HG03175 (cell line): Measurements from ENCODE around the gene LRRC15.

Experiments
- ATAC-seq: cut with Tn5 transposase; IDR thresholded peaks from one replicate; pipeline ENCODE4 v1.9.1; 2021; ENCODE audit warnings: mild to moderate bottlenecking, moderate library complexity; ENCODE audit not compliant: unreplicated experiment

Gene LRRC15

DNA sequence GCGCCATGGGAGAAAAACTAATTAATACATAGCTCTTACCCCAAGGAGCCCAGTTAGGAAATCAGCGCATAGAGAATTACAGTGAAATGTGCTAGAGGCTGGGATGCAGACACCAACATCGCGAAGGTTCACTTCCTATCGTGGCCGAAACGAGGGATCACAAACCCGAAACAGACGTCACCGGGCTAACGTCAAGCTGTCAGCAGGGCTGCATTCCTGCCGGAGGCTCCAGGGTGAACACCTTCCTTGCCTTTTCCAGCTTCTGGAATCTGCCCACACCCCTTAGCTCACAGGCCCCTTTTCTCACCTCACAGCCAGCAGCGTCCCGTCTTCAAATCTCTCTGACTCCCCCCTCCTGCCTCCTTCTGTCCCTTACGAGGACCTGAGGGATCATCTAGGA lies 16.5 kb upstream of the LRRC15 start:
- no peak for ATAC-seq

DNA sequence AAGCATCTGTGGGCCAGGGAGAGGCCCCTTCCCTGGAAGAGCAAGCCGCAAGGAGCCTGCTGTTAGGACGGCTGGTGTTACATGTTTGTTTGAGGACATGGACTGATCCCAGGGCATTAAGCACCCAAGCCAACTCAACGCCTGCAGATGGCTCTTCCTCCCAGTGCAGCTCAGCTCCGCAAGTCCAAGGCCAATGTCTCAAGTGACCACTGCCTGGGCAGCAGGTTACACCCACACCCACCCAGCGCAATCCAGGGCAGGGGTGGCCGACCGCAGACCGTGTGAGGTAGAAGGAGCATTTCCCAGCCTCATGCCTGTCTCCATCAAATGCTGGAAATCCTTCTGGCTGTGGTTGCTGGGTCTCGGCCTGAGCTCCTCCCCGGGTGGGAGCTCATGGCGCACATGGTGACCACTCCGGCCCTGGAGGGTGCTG lies 15.0 kb upstream of the LRRC15 start:
- no peak for ATAC-seq

DNA sequence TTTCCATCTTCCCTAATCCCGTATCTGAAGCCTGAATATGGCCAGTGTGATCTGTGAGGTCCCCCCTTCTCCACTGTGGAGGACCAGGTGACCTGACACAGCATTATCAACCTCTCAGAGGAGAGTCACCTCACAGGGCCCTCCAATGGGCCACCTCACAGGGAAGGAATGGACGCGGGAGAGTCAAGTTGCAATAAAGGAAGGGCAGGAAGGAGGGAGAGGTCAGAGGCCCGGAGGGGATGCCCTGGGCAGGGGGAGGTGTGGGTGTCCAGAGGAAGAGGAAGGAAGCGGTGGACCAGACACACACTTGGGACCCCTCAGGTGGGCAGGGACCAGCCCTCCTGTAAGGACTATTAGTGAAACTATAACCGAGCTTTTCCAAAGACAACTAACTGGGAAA lies 14.6 kb upstream of the LRRC15 start:
- ATAC-seq = no peak

DNA sequence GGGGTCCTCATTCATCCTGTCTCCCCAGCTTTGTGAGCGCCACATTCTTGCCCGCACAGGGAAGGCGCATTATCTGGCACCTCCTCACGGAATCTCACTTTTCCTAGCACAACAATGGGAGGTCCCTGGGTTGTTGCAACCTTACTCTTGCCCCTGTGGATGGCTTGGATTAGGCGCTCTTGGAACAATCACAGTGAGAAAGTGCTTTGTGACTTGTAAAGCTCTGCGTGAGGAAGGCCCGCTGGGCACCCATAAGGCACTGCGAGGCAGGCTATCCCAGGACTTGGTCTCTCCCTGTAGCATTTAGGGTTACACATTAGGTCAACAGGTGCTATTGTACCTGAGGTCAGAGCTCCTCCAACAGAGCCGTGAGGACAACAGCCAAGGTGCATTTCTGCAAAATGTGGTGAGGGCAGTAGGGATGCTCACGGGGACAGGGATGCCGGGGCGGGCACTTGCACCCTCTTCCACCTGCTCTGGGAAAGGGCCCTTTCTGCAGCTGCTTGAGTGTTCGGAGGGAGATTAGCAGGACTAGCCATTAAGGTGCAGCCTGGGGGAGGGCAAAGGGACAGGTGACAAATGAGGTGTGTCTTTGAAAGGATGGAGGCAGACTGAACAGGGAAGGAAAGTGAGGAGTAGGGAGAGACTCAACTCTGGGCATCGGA lies 13.9 kb upstream of the LRRC15 start:
- no peak for ATAC-seq

DNA sequence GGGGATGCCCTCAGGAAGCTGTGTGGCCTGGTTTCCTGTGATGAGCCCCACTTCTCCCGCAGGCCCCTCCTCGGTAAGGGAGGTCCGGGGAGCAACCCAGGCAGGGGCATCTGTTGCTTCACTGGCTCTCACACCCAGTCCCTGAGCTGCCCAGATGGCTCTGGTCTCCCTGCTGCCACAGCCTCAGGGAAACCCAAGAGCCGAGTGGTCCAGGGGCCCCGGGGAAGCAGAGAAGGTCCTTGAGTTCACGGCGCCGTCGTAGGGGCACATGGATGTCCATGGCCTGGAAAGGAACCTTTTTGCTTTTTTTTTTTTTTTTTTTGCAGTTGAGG lies 13.3 kb upstream of the LRRC15 start:
- no peak for ATAC-seq

DNA sequence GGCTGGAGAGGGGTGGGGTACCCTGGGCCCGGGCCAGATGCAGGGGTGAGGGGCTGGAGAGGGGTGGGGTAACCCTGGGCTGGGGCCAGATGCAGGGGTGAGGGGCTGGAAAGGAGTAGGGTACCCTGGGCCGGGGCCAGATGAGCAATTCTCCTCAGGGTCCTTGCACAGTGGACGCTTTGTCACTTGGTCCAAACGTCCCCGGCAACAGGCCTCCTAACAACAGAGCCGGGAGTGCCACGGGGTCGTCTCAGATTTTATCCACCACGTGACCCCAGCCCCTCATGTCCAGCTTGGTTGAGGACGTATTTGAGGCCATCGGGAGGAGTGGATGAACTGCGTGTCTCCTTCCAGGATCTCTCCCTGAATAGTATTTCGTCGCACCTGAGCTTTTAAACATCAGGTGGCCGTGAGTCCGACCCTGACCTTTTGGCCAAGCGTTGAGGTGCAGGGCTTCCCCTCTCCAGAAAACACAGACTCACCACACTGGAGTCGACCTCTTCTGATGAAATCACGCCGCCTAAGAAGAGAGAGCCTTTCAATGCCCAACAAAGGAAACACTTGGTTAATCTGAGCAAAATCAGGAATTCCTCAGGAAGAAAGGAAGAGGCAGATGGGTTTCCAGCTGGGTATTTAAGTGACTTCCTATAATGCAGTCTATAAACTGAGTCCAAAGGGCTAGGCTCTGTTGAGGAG lies 12.8 kb upstream of the LRRC15 start:
- ATAC-seq = no peak

DNA sequence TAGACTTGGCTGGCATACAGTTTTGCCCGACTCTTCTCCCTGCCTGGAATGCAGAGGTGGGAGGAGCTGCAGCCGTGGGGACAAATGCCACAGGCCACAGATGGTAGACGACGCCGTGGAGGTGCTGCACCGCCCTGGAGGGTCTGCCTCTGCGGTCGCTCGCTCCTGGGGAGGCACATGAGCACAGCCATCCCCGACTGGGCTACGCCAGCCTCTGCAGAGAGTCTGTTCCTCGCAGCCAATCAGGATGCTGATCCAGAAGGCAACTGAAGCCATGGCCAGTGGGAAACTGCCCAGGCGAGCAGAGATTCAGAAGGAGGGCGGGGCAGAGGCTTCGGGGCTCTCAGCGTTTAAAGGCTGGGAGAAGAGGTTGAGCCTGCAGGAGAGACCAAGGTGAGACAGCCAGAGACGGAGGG lies 11.9 kb upstream of the LRRC15 start:
- no peak for ATAC-seq

DNA sequence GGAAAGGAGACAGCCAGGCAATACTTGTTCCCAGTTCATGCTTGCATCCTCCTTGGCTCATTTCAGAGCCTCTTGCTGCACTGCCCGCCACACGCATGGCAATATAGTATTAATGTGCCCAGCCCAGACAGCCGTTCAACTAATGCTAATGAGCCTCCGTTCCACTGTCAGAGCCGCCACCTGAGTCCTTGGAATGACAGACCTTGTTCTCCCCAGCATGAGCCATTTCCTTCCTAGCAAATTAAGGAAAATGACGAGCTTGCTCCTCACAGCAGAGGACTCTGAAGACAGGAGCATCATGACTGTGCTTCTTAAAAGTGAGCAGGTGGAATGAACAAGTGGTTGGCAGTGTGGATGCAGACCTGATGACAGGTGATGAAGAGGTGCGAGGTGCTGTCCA lies 10.8 kb upstream of the LRRC15 start:
- no peak for ATAC-seq

DNA sequence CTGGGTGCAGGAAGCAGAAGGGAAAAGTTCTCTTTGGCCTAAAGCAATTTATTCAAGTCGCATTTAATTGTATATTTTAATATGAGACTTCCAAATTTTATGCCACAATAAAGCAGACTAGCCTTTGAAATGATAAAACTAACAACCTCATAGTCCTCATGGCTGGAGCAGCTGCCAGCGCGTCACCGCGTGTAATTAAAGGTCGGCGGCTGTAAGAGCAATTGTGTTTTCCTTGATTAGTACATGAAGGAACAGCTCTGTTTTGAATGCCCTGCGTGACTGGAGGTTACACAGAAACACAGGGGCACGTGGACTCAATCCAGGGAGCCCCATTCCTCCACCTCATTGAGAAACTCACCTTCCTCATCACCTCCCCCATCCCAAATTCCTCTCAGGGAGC lies 10.1 kb upstream of the LRRC15 start:
- no peak for ATAC-seq

DNA sequence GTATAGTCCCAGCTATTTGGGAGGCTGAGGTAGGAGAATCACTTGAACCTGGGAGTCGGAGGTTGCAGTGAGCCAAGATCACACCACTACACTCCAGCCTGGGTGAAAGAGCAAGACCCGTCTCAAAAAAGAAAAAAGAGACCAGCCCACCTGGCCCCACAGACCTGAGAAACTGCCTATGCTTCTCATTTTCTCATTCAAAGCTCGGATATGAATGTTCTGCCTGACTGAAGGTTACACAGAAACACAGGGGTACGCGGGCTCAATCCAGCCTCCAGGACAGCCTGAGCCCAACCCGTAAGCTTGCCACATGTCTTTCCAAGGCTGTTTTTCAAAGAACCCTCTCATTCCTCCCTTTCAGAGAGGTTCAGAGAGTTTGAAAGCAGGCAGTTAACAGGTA lies 9.7 kb upstream of the LRRC15 start:
- no peak for ATAC-seq

DNA sequence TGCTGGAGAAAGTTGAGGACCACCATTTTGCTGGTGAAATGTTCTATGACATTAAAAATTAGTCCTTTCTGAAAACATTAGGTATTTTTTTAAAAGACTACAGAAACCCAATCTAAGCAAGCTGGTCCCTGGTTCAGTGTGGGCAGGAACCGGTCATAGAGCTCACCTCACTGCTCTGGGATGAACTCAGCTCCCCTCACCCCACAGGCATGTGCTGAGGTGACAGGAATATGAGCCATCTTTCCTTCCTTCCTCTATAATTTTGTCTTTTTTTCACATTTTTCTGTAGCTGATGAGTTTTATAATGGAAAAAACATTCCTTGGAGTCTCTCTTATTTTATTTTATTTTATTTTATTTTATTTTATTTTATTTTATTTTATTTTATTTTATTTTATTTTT lies 8.2 kb upstream of the LRRC15 start:
- ATAC-seq = no peak

DNA sequence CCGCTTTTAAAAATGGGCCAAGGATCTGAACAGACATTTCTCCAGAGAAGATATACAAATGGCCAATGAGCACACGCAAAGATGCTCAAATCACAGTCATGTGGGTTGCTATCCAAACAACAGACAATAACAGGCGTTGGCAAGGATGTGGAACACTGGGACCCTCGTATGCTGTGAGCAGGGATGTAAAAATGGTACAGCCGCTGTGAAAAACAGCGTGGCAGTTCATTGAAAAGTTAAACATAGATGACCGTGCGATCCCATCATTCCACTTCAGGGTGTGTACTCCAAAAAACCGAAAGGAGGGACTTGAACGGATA lies 6.7 kb upstream of the LRRC15 start:
- ATAC-seq = no peak

DNA sequence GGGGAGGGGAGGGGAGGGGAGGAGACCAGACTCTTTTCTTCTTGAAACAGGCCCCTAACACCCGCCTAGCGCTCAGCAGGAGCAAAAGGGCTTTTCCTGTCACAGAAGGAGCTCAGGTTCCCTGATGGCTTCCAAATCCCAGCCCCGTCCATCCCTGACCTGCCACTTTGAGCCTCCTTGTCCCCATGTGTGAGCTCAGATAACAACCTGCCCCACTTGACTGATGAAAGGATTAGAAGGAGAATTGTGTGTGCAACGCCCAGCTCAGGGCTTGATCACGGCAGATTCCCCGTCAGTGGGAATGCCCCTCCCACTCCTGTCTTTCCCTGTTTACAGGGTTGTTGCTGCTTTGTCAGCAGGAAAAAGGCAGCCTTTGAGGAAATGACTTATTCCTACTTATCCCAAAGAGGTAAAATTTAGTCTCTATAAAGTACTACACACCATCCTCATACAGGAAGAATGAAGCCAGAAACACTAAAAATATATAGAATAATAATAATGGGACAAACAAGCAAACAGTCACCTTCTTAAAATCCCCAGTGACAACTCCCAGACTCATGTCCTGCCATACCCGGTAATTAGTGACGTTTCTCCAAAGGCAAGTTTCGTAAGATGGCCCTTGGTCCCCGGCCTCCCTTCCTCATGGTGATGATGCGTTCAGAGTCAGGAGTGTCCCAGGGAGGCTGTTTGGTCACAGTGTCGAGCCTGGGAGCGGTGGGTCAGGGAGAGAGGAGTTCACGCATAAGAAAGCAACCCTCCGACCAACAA lies 6.1 kb upstream of the LRRC15 start:
- ATAC-seq = no peak

DNA sequence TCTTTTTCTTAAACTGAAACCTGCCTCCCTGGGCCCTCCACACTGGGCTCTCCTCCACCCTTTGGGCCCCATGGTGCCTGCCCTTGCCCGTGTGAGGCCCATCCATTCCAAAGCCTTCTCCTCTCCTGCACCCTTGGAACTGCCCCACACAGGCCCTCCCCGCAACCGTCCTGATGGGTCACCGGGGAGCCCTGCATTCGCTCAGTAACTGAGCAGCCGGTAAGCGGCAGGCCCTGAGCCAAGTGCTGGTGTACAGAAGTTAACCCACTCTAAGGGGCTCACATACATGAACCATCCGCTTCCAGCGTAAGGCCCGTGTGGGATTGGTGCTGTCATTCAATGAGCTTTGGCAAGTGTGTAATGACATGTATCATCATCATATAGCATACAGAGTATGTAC lies 5.4 kb upstream of the LRRC15 start:
- no peak for ATAC-seq

DNA sequence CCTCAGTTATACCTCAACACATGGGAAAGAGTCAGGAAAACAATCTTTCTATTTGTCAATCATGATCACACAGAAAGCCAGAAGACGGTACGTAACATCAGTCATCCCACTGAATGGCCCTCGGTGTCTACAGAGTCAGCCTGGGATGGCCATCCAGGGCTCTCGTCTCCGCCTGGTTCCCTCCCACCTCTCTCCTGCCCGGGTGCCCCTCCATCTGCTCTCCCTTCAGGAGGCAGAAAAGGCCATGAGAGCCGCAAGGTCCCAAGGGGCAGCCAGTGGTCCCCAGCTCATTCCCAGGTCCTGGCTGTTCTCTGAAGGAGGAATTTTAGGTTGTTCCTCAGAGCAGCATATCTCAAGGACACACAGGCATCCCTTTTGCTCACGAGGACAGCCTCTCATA lies 4.4 kb upstream of the LRRC15 start:
- no peak for ATAC-seq

DNA sequence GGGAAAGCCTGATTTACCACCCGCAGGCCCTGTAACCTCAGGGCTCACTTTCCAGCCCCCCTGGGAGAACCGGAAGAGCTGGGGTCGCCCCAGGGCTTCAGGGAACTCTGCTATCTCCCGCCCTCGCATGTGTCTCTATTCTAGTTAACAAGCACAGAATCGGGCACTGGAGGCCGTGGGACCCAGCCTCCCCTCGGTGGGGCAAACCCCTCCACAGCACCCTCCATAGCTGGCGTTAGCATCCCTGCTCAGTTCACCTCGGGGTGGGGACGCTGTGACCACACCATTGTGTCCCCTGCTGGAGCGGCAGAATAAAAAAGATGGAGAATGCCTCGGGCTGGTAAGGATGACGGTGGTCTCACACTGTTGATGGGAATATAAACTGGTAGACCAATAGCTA lies 3.5 kb upstream of the LRRC15 start:
- no peak for ATAC-seq

DNA sequence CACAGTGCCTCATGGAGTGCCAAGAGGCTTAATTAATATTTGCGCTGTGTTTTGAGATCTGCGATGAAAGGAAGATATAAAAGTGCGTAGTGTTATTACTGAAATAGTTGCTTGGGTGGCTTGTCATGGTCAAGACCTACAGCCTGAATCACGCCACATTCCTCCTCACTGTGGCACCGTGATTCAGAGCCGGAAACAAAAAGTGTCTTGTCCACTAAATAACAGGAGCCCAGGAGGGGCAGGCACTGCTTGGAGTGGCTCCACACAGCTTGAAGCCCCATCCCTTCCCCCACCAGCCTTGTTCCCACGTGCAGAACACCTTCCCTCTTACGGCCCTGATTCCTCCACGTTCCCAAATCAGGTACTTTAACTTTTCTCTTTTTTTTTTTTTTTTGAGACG lies 1.2 kb upstream of the LRRC15 start:
- no peak for ATAC-seq

DNA sequence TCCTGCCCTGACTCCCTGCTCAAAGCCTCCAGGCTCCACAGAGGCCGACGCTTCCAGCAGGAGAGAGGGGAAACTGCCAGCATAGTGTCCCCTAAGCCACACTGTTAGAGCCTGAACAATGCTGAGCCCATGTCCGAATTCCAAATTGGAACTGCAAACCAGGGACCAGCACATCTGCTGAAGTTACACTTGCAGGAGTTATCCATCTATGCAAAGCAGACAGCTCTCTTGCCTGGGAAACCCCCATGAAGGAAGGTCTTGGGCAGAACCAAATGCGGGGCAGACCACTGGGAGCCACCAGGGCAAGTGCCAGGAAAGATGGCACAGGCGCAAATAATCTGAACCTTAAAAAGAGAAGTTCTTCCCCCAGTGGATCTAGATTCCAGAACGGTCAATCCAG lies 625 bp downstream of the LRRC15 start:
- no peak for ATAC-seq

DNA sequence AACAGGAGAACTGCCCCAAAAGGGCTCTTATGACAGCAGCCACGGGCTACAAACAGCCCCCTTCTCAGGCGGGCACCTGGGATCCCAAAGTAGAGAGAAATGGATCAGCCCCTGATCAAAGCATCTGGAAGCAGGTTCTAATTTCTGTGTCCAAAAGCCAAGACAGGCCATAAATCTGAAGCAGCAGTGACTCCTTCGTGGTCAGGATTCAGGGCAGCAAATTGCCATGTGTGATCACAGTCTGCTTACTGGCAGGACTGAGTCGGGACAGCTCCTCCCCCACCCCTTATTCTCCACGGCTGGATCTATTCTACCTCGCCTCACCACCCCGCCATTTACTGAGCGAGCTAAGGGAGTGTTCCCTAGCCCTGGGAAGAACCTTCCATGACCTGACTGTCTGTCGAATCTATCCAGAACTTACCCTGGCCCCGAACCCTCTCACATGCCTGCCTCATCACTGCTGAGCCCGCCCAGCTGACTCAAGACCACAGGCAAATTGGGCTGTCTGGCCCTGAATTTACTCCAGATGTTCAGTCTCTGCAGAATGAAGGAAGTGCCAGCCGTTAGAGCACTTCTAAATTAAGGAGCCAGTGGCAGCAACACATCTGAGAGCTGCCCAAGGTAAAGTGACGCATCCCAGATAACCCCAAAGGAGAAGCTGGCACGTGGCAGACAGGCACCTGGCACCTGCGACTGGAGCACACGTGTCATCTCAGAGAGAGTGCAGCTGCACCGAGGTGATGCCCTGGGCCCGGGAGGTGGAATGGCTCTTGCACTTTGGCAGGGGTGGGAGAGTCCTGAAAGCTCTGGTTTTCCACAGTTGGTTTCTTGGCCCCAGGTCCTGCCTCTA lies 1.3 kb downstream of the LRRC15 start:
- no peak for ATAC-seq

DNA sequence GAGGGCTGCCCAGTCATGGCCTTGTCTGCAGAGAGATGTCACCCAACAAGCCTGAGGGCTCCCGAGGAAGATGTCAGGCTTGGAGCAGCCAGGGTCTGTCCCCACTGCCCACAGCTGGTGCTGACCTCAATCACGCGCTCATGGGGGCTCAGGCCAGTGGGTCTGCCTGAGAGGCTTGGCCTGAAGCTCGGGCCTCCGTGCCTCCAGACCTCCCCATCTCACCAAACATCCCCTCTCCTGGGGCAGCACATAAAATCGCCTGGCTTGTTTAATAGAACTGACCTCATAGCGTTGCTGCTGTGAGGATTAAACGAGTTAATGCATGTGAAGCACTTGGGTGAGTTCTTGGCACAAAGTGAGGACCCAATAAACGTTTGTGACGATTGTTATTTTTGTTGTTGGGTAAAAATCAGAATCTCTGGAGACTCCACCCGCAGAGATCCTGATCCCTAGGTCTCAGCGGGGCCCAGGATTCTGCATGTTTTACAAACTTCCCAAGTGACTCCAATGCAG lies 3.5 kb downstream of the LRRC15 start:
- no peak for ATAC-seq

DNA sequence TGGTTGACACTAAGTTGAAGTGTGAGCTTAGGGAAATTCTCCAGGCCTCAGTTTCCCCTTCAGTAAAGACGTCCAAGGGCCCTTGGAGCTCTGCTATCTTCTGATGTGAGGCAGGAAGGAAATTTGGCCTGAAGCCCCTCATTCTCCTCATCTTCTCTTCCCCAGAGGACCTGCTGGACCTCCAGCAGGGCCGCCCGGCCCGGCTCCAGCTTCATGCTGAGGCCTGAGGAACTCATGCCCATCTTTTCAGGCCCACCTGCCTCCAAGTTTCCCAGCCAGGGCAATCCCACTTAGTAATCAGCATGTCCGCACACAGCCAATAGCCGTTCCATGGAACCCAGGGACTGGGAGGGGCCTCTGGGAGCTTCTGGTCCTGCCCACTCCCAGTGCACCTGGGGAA lies 4.0 kb downstream of the LRRC15 start:
- no peak for ATAC-seq
